Panc1 (cell line): ENCODE measurements around the gene GTSE1. TPM values are rescaled to one million over a fixed set of nuclear protein-coding genes. Genes with fewer than 3 reads are reported as not detected.

Experiments
- ATAC-seq: fragments of 200-7000 bp; cut with Tn5 transposase; 2 replicates; pipeline ENCODE4 v1.9.1; 2020; ENCODE audit warnings: mild to moderate bottlenecking, moderate library complexity
- BruUV-seq: library from RNA; stranded (reverse); fragments of 400-500 nt; replicated peaks from 2 replicates; lab custom pipeline; 2021; lab: Mats Ljungman, UMichigan
- CTCF ChIA-PET: fragments of 300-600 bp; sonication (Branson Sonifier 250); formaldehyde crosslinking; loops from one replicate; lab custom pipeline; 2022; ENCODE audit warnings: antibody characterized with exemption; lab: Charles Lee
- POLR2A ChIA-PET: fragments of 300-600 bp; sonication (Branson Sonifier 250); formaldehyde crosslinking; loops from one replicate; lab custom pipeline; 2022; ENCODE audit warnings: antibody characterized with exemption; lab: Charles Lee
- DNase-seq: peaks from one replicate; pipeline ENCODE4 v3.0.0-alpha.2; 2010; ENCODE audit warnings: low read depth, low spot score
- H3K27ac ChIP-seq: 2 replicates; pipeline ENCODE4 v1.5.1; 2011; ENCODE audit warnings: mild to moderate bottlenecking, low read length, inconsistent platforms
- H3K27me3 ChIP-seq: fragments of 200-500 bp; sonication (Bioruptor generic); 2 replicates; pipeline ENCODE4 v1.6.0; 2014; ENCODE audit warnings: low read length, inconsistent platforms; ENCODE audit not compliant: control insufficient read depth, insufficient read depth
- H3K36me3 ChIP-seq: fragments of 200-500 bp; sonication (Bioruptor generic); 2 replicates; pipeline ENCODE4 v1.5.1; 2014; ENCODE audit warnings: inconsistent platforms, mild to moderate bottlenecking, low read length, moderate library complexity; ENCODE audit not compliant: control insufficient read depth, insufficient read depth
- H3K4me1 ChIP-seq: 2 replicates; pipeline ENCODE4 v1.5.1; 2011; ENCODE audit warnings: inconsistent platforms, mild to moderate bottlenecking, low read length, moderate library complexity; ENCODE audit not compliant: control insufficient read depth, insufficient read depth
- H3K4me3 ChIP-seq, 2 experiments: 2 replicates each; pipeline ENCODE4 v1.5.1; 2011 to 2012; ENCODE audit warnings: low read depth in 2 of 2, low read length in 2 of 2, mild to moderate bottlenecking in 2 of 2, inconsistent platforms in 1 of 2, moderate library complexity in 1 of 2
- H3K9me3 ChIP-seq: fragments of 200-500 bp; sonication (Bioruptor generic); 2 replicates; pipeline ENCODE4 v1.5.1; 2014; ENCODE audit warnings: low read depth, mild to moderate bottlenecking, inconsistent platforms, low read length, moderate library complexity; ENCODE audit not compliant: control insufficient read depth, insufficient read depth
- POLR2AphosphoS5 ChIP-seq: IDR thresholded peaks from 2 replicates; pipeline ENCODE4 v1.6.1; 2012; ENCODE audit warnings: mild to moderate bottlenecking, low read depth, low read length, moderate library complexity
- SIN3A ChIP-seq: IDR thresholded peaks from 2 replicates; pipeline ENCODE4 v1.6.1; 2012; ENCODE audit warnings: low read depth, mild to moderate bottlenecking, low read length, moderate library complexity, borderline replicate concordance; ENCODE audit not compliant: insufficient read depth
- TCF7L2 ChIP-seq: IDR thresholded peaks from 2 replicates; pipeline ENCODE4 v1.6.1; 2011; ENCODE audit warnings: mild to moderate bottlenecking, low read depth, low read length, inconsistent platforms
- in situ Hi-C: cut with HindIII; loops from 2 replicates; pipeline ENCODE4 v1.10.0; 2016; ENCODE audit warnings: low sequenced_read_pairs, low pct_unique_long_range_greater_than_20kb
- intact Hi-C: fragments of 100-400 bp; cut with micrococcal nuclease; formaldehyde crosslinking; loops from one replicate; pipeline ENCODE4 v1.10.0; 2022; ENCODE audit not compliant: unreplicated experiment
- total RNA-seq: library from RNA; stranded (reverse); gene quantifications from one replicate; pipeline ENCODE4 v1.2.1, GENCODE V29; 2021; ENCODE audit not compliant: unreplicated experiment
- TF ChIP-seq, protein P1 (sequence below), 2 experiments: IDR thresholded peaks; 2 replicates each; pipeline ENCODE4 v1.6.1; 2011 to 2012; ENCODE audit warnings: low read depth in 2 of 2, control low read depth in 1 of 2, low read length in 1 of 2, mild to moderate bottlenecking in 1 of 2, moderate library complexity in 1 of 2; ENCODE audit not compliant: insufficient read depth in 1 of 2
- TF ChIP-seq, protein P2 (sequence below): fragments of 450-650 bp; IDR thresholded peaks from 2 replicates; pipeline ENCODE4 v1.5.1; 2017; ENCODE audit warnings: mild to moderate bottlenecking

Gene GTSE1
- total RNA-seq, 1 experiment from 2014 or later, result 36.2 TPM

DNA sequence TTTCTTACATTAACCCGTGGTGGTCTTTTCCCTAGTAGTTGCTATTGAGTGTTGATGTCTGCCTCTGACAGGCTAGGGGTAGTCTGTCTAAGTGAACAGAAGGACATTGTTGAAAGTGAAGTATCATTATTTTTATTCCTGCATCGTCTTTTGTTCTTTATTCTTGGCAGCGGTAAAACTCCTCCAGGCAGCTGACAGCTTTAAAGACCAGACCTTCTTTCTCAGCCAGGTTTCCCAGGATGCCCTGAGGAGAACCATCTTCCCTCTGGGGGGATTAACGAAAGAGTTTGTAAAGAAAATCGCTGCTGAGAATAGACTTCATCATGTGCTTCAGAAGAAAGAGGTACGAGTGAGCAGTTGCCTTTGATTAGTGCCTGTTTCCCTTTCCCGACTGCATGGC is 53.5 kb downstream of the GTSE1 start:
- intact Hi-C loops, result no loop called here
- no TSS peak for BruUV-seq
- in situ Hi-C loops, result no loop called here
- Histone ChIP-seq H3K27me3 (no peaks in the 10 kb centered on the region), H3K36me3 (peaks cover 3% of the 10 kb centered on the region), H3K4me3 (no peak overlapping the region), H3K27ac (no peak overlapping the region), H3K9me3 (no peaks in the 10 kb centered on the region), H3K4me1 (no peaks in the 10 kb centered on the region)
- TF ChIP-seq, protein P1, sequence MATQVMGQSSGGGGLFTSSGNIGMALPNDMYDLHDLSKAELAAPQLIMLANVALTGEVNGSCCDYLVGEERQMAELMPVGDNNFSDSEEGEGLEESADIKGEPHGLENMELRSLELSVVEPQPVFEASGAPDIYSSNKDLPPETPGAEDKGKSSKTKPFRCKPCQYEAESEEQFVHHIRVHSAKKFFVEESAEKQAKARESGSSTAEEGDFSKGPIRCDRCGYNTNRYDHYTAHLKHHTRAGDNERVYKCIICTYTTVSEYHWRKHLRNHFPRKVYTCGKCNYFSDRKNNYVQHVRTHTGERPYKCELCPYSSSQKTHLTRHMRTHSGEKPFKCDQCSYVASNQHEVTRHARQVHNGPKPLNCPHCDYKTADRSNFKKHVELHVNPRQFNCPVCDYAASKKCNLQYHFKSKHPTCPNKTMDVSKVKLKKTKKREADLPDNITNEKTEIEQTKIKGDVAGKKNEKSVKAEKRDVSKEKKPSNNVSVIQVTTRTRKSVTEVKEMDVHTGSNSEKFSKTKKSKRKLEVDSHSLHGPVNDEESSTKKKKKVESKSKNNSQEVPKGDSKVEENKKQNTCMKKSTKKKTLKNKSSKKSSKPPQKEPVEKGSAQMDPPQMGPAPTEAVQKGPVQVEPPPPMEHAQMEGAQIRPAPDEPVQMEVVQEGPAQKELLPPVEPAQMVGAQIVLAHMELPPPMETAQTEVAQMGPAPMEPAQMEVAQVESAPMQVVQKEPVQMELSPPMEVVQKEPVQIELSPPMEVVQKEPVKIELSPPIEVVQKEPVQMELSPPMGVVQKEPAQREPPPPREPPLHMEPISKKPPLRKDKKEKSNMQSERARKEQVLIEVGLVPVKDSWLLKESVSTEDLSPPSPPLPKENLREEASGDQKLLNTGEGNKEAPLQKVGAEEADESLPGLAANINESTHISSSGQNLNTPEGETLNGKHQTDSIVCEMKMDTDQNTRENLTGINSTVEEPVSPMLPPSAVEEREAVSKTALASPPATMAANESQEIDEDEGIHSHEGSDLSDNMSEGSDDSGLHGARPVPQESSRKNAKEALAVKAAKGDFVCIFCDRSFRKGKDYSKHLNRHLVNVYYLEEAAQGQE (IDR thresholded peaks at IDR 0.05; ENCODE audit: insufficient read depth in 1 of 2, low read depth in 2 of 2, low read length in 1 of 2), result no peak
- TF ChIP-seq POLR2AphosphoS5 (no peak), SIN3A (no peak), TCF7L2 (no peak)
- TF ChIP-seq, protein P2, sequence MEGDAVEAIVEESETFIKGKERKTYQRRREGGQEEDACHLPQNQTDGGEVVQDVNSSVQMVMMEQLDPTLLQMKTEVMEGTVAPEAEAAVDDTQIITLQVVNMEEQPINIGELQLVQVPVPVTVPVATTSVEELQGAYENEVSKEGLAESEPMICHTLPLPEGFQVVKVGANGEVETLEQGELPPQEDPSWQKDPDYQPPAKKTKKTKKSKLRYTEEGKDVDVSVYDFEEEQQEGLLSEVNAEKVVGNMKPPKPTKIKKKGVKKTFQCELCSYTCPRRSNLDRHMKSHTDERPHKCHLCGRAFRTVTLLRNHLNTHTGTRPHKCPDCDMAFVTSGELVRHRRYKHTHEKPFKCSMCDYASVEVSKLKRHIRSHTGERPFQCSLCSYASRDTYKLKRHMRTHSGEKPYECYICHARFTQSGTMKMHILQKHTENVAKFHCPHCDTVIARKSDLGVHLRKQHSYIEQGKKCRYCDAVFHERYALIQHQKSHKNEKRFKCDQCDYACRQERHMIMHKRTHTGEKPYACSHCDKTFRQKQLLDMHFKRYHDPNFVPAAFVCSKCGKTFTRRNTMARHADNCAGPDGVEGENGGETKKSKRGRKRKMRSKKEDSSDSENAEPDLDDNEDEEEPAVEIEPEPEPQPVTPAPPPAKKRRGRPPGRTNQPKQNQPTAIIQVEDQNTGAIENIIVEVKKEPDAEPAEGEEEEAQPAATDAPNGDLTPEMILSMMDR, result no peak
- CTCF ChIA-PET, result interaction anchor here (0.7 kb wide), 1 partner anchor 12 kb away, joined by 9 read pairs; no protein-coding TSS in a partner anchor
- DNase-seq (no peak), ATAC-seq (no peak)
- POLR2A ChIA-PET, result no interaction called here

DNA sequence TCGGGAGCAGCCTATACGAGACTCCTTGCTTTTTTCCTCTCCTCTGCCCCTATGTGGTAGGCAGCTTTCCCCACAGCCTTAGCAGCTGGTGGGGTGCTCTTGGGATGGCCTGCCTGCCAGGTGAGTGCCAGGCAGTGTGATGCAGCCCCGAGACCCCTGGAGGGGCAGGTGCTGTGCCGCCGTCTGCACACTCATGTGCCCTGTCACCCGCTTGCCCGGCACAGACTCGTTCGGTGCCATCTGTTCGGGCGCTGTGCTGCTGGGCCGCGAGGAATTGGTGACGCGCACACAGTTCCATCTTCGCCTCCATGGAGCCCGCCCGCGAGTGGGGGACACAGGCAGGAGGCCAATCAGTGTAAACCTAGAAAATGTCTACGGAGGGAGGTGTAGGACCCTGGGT is 54.0 kb downstream of the GTSE1 start:
- no peak for ATAC-seq
- ChIA-PET CTCF (no interaction called here), POLR2A (no interaction called here)
- no peaks in the 10 kb centered on the region for H3K4me1 ChIP-seq
- H3K9me3 ChIP-seq, result no peaks in the 10 kb centered on the region
- intact Hi-C loops, result no loop called here
- no peak for DNase-seq
- H3K4me3 ChIP-seq, result no peak overlapping the region
- in situ Hi-C loops, result no loop called here
- no peak overlapping the region for H3K27ac ChIP-seq
- H3K27me3 ChIP-seq, result no peaks in the 10 kb centered on the region
- peaks cover 3% of the 10 kb centered on the region for H3K36me3 ChIP-seq
- BruUV-seq, result no TSS peak
- TF ChIP-seq POLR2AphosphoS5 (no peak), SIN3A (no peak), TCF7L2 (no peak)
- TF ChIP-seq, protein P1 (IDR thresholded peaks at IDR 0.05; ENCODE audit: insufficient read depth in 1 of 2, low read depth in 2 of 2, low read length in 1 of 2), result no peak
- TF ChIP-seq, protein P2, result no peak
